GM12878 (cell line): Measurements from ENCODE around the gene E2F1. TPM values are rescaled to one million over a fixed set of nuclear protein-coding genes. Genes with fewer than 3 reads are reported as not detected.
A peak's percentile ranks its signal among the peaks of the same experiment; 100 is the strongest.

Source experiments
- ATAC-seq: fragments of 200-7000 bp; cut with Tn5 transposase; 3 replicates; pipeline ENCODE4 v1.9.1; 2020; ENCODE audit warnings: mild to moderate bottlenecking, moderate library complexity
- BruUV-seq: library from RNA; stranded (reverse); fragments of 400-500 nt; replicated peaks from 2 replicates; lab custom pipeline; 2021; lab: Mats Ljungman, UMichigan
- CTCF ChIA-PET: fragments of 300-600 bp; sonication (Branson Sonifier 250); formaldehyde crosslinking; extraction: SDS; loops from one replicate; lab custom pipeline; 2021; ENCODE audit warnings: inconsistent platforms; lab: Yijun Ruan, JAX
- POLR2A ChIA-PET: fragments of 350-600 bp; formaldehyde crosslinking; extraction: SDS; loops from one replicate; lab custom pipeline; 2021; ENCODE audit warnings: inconsistent platforms; lab: Charles Lee
- RAD21 ChIA-PET: fragments of 300-600 bp; sonication (Branson Sonifier 250); formaldehyde crosslinking; loops from one replicate; lab custom pipeline; 2023; ENCODE audit warnings: antibody characterized with exemption; ENCODE audit not compliant: unreplicated experiment; lab: Charles Lee
- SMC1A ChIA-PET: fragments of 300-600 bp; sonication (Branson Sonifier 250); formaldehyde crosslinking; loops from one replicate; lab custom pipeline; 2023; ENCODE audit not compliant: unreplicated experiment, uncharacterized antibody; lab: Charles Lee
- DNase-seq: peaks from one replicate; pipeline ENCODE4 v3.0.0-alpha.2; 2011; ENCODE audit warnings: low read depth, low spot score
- FAIRE-seq: peaks from 3 replicates; lab custom pipeline; 2011; peaks lifted over from hg19 to GRCh38; lab: Jason Lieb, UNC
- H2AFZ ChIP-seq: 2 replicates; pipeline ENCODE4 v1.6.0; 2011; ENCODE audit warnings: low read depth, low read length, control low read depth; ENCODE audit not compliant: control insufficient read depth
- H3K27ac ChIP-seq: 2 replicates; pipeline ENCODE4 v1.5.1; 2011; ENCODE audit warnings: control low read depth; ENCODE audit not compliant: control insufficient read depth, insufficient read depth
- H3K27me3 ChIP-seq, 2 experiments: replicated peaks in 1 of 2; 2 replicates each; pipeline versions ENCODE4 v1.6.0 to v1.6.1; 2011; ENCODE audit warnings: low read length in 1 of 2; ENCODE audit not compliant: control insufficient read depth in 2 of 2, insufficient read depth in 2 of 2
- H3K36me3 ChIP-seq, 2 experiments: 2 replicates each; pipeline ENCODE4 v1.5.1; 2011; ENCODE audit warnings: low read length in 1 of 2; ENCODE audit not compliant: control insufficient read depth in 2 of 2, insufficient read depth in 2 of 2
- H3K4me1 ChIP-seq: 2 replicates; pipeline ENCODE4 v1.6.1; 2011; ENCODE audit warnings: mild to moderate bottlenecking, low read length, moderate library complexity, mixed read lengths; ENCODE audit not compliant: control insufficient read depth, insufficient read depth
- H3K4me2 ChIP-seq: 2 replicates; pipeline ENCODE4 v1.6.0; 2011; ENCODE audit warnings: control low read depth; ENCODE audit not compliant: control insufficient read depth, insufficient read depth
- H3K4me3 ChIP-seq: fragments of 200-600 bp; sonication (generic); 2 replicates; pipeline ENCODE4 v1.5.1; 2016
- H3K79me2 ChIP-seq: 2 replicates; pipeline ENCODE4 v1.6.0; 2011; ENCODE audit warnings: low read length; ENCODE audit not compliant: control insufficient read depth, insufficient read depth
- H3K9ac ChIP-seq: 2 replicates; pipeline ENCODE4 v1.8.0; 2011; ENCODE audit warnings: low read length, control low read depth, mixed read lengths; ENCODE audit not compliant: control insufficient read depth, insufficient read depth
- H3K9me3 ChIP-seq: replicated peaks from 3 replicates; pipeline ENCODE4 v1.5.1; 2011; ENCODE audit warnings: mild to moderate bottlenecking, low read length; ENCODE audit not compliant: control insufficient read depth, insufficient read depth
- H4K20me1 ChIP-seq: 2 replicates; pipeline ENCODE4 v1.6.0; 2011; ENCODE audit not compliant: control insufficient read depth, insufficient read depth
- CEBPB ChIP-seq, 2 experiments: fragments of 150-350 bp in 1 of 2; IDR thresholded peaks; 2 replicates each; pipeline ENCODE4 v1.6.1; 2012 to 2014; ENCODE audit warnings: low read depth in 2 of 2, low read length in 2 of 2, borderline replicate concordance in 1 of 2, inconsistent platforms in 1 of 2
- CHD1 ChIP-seq: IDR thresholded peaks from 2 replicates; pipeline ENCODE4 v1.6.1; 2012; ENCODE audit warnings: low read depth, low read length, improper control_type of control experiment
- CREM ChIP-seq: IDR thresholded peaks from 2 replicates; pipeline ENCODE4 v1.6.1; 2014; ENCODE audit warnings: antibody characterized with exemption, low read depth
- DPF2 ChIP-seq: fragments of 450-650 bp; IDR thresholded peaks from 2 replicates; pipeline ENCODE4 v1.6.1; 2017; ENCODE audit warnings: mild to moderate bottlenecking
- ELK1 ChIP-seq: IDR thresholded peaks from 2 replicates; pipeline ENCODE4 v1.6.1; 2012; ENCODE audit warnings: low read depth, low read length, improper control_type of control experiment
- ESRRA ChIP-seq: IDR thresholded peaks from 2 replicates; pipeline ENCODE4 v1.6.1; 2012; ENCODE audit warnings: mild to moderate bottlenecking, low read length, improper control_type of control experiment
- FOXM1 ChIP-seq: IDR thresholded peaks from 2 replicates; pipeline ENCODE4 v1.6.1; 2012; ENCODE audit warnings: low read depth, mild to moderate bottlenecking, inconsistent platforms, low read length, moderate library complexity
- GABPA ChIP-seq: IDR thresholded peaks from 2 replicates; pipeline ENCODE4 v1.6.1; 2014; ENCODE audit warnings: antibody characterized with exemption, low read depth, mild to moderate bottlenecking, inconsistent platforms
- JUNB ChIP-seq: IDR thresholded peaks from 2 replicates; pipeline ENCODE4 v1.6.1; 2016; ENCODE audit warnings: antibody characterized with exemption, mild to moderate bottlenecking
- KAT2A ChIP-seq: conservative IDR thresholded peaks from 2 replicates; pipeline ENCODE4 v1.6.1; 2011; ENCODE audit warnings: low read depth, low read length; ENCODE audit not compliant: control insufficient read depth
- KLF5 ChIP-seq: fragments of 450-650 bp; IDR thresholded peaks from 2 replicates; pipeline ENCODE4 v1.6.1; 2014; ENCODE audit warnings: mild to moderate bottlenecking; ENCODE audit not compliant: partially characterized antibody
- LARP7 ChIP-seq: fragments of 450-650 bp; IDR thresholded peaks from 2 replicates; pipeline ENCODE4 v1.6.1; 2017; ENCODE audit warnings: mild to moderate bottlenecking
- MTA2 ChIP-seq: fragments of 450-650 bp; IDR thresholded peaks from 2 replicates; pipeline ENCODE4 v1.6.1; 2016; ENCODE audit warnings: low read depth, mild to moderate bottlenecking, moderate library complexity
- PBX3 ChIP-seq: IDR thresholded peaks from 2 replicates; pipeline ENCODE4 v1.6.1; 2011; ENCODE audit warnings: mild to moderate bottlenecking, low read depth, low read length, moderate library complexity; ENCODE audit not compliant: insufficient replicate concordance
- RCOR1 ChIP-seq: conservative IDR thresholded peaks from 2 replicates; pipeline ENCODE4 v1.6.1; 2012; ENCODE audit warnings: low read depth, low read length, improper control_type of control experiment
- RELA ChIP-seq: fragments of 450-650 bp; IDR thresholded peaks from 2 replicates; pipeline ENCODE4 v1.8.0; 2014; ENCODE audit warnings: borderline replicate concordance; ENCODE audit not compliant: partially characterized antibody
- SREBF1 ChIP-seq: IDR thresholded peaks from 2 replicates; pipeline ENCODE4 v1.6.1; 2012; ENCODE audit warnings: mild to moderate bottlenecking, low read length
- TARDBP ChIP-seq: IDR thresholded peaks from 2 replicates; pipeline ENCODE4 v1.6.1; 2016; ENCODE audit warnings: borderline replicate concordance
- ZBTB4 ChIP-seq: fragments of 450-650 bp; formaldehyde crosslinking; IDR thresholded peaks from 2 replicates; pipeline ENCODE4 v1.4.0; 2022; ENCODE audit warnings: mild to moderate bottlenecking, moderate library complexity
- WGBS: methylation state at CpG from one replicate; pipeline ENCODE4 v1.1.6; 2016; ENCODE audit warnings: low lambda C conversion rate; ENCODE audit not compliant: insufficient replicate concordance, insufficient coverage; ENCODE audit errors: missing lambda C conversion rate; 5-methylcytosine and 5-hydroxymethylcytosine counted together
- in situ Hi-C: fragments of 300-500 bp; cut with MboI; formaldehyde crosslinking; loops from 9 replicates; pipeline ENCODE4 v1.14.3; 2018; ENCODE audit warnings: mixed read lengths
- intact Hi-C: fragments of 100-400 bp; cut with micrococcal nuclease; formaldehyde crosslinking; loops from one replicate; pipeline ENCODE4 v1.14.2; 2022; ENCODE audit not compliant: unreplicated experiment
- polyA plus RNA-seq, 11 experiments: library from polyadenylated mRNA; depleted of rRNA in 4 of 11; unstranded in 6 of 11; stranded (reverse) in 5 of 11; fragments of >200 nt; fragmentation: Nextera tagmentation in 4 of 11; fragmentation: Illumina TruSeq in 1 of 11; extraction: Ambion mirVana in 4 of 11; extraction: Trizol in 1 of 11; gene quantifications; 1 replicate in 1 of 11; 2 replicates in 10 of 11; pipeline versions ENCODE4 v1.2.1 to v1.2.3, GENCODE V29; 2011 to 2016; ENCODE audit warnings: inconsistent platforms in 2 of 11, missing spikeins in 2 of 11, low read depth in 1 of 11
- total RNA-seq, 4 experiments: library from RNA; depleted of rRNA in 3 of 4; stranded (reverse); fragments of >200 nt in 3 of 4; fragmentation: Illumina TruSeq in 1 of 4; extraction: Trizol in 1 of 4; gene quantifications; 2 replicates each; pipeline versions ENCODE4 v1.2.1 to v1.2.3, GENCODE V29; 2013 to 2021

Gene E2F1
- total and polyA plus RNA-seq, 10 of the 15 experiments (the other 5 are each of a cell fraction or from before 2014, with no cell fraction given), result 0.29 to 50.2 (median 19.7) TPM

GRCh38 chr20:33686984-33687366 is 790 bp upstream of the E2F1 start:
- no peaks in the 10 kb centered on the region for H3K27me3 ChIP-seq
- 73% methylated on average over 14 of the region's 14 CpGs for WGBS
- H3K27ac ChIP-seq, result no peak overlapping the region
- BruUV-seq, result no TSS peak
- ChIA-PET CTCF (interaction anchor here (1.1 to 5.6 kb wide), 2 partner anchors 20 to 197 kb away, joined by 3 to 38 read pairs; partner anchors contain the start of gene ACTL10), RAD21 (interaction anchor here (1.3 to 1.9 kb wide), 2 partner anchors 33 to 92 kb away, joined by 3 to 4 read pairs; partner anchors contain the start of gene PXMP4), POLR2A (interaction anchor here (1.1 kb wide), 1 partner anchor 22 kb away, joined by 3 read pairs; no protein-coding TSS in a partner anchor), SMC1A (no interaction called here)
- H4K20me1 ChIP-seq, result no peaks in the 10 kb centered on the region
- intact Hi-C loops, result loop anchor here (1.0 to 10.0 kb wide), 4 partner anchors 45 to 308 kb away; partner anchors contain the start of genes CHMP4B and RALY
- peak overlapping the region; percentile 43 for H3K4me3 ChIP-seq
- peak; percentile 56 for FAIRE-seq
- no peak overlapping the region for H3K9ac ChIP-seq
- H3K4me2 ChIP-seq, result peak overlapping the region; percentile 51; the same call in 1 of the 2 replicates
- H3K9me3 ChIP-seq, result no peaks in the 10 kb centered on the region
- no peaks in the 10 kb centered on the region for H3K36me3 ChIP-seq
- no peak for DNase-seq
- peak overlapping the region; percentile 80 for H2AFZ ChIP-seq
- TF ChIP-seq ZBTB4 (CRISPR knock-in tag) (no peak), ESRRA (no peak), PBX3 (no peak), FOXM1 (no peak), GABPA (no peak), SREBF1 (no peak), RELA (no peak), ELK1 (no peak), RCOR1 (no peak), LARP7 (no peak), JUNB (no peak), MTA2 (no peak), KLF5 (no peak), TARDBP (no peak), DPF2 (no peak), KAT2A (no peak), CHD1 (no peak), CEBPB (IDR thresholded peaks at IDR 0.05; ENCODE audit: borderline replicate concordance in 1 of 2, low read depth in 2 of 2, low read length in 2 of 2) (no peak), CREM (no peak)
- in situ Hi-C loops, result no loop called here
- H3K4me1 ChIP-seq, result peaks cover 30% of the 10 kb centered on the region
- ATAC-seq, result no peak
- peaks cover 31% of the 10 kb centered on the region for H3K79me2 ChIP-seq
